ENCODE measurements around the gene SHANK2. TPM values are rescaled to one million over a fixed set of nuclear protein-coding genes. Genes with fewer than 3 reads are reported as not detected.

The SHANK2 gene
- total and polyA plus RNA-seq, 2 donors (not counting 3 experiments of a cell fraction or from before 2014, with no cell fraction given), result not detected

- Histone ChIP-seq H3K9me3 (replicated peaks; ENCODE audit: control insufficient read depth, insufficient read depth, low read length) (peaks cover 1% of the 10 kb centered on the region), H3K9me1 (replicated peaks; ENCODE audit: control insufficient read depth, extremely low read depth, insufficient read depth, low read length) (no peaks in the 10 kb centered on the region), H3K27me3 (ENCODE audit: control insufficient read depth in 2 of 2, insufficient read depth in 2 of 2, low read length in 2 of 2) (no peaks in the 10 kb centered on the region), H3K4me1 (ENCODE audit: control insufficient read depth, extremely low read depth, insufficient read depth, low read length) (no peaks in the 10 kb centered on the region), H3K79me2 (ENCODE audit: control insufficient read depth, insufficient read depth, low read length) (no peaks in the 10 kb centered on the region), H3K9ac (replicated peaks; ENCODE audit: extremely low read depth, insufficient read depth, low read length) (no peak overlapping the region), H2AFZ (ENCODE audit: low read depth, low read length) (no peak overlapping the region), H3K36me3 (ENCODE audit: control insufficient read depth in 2 of 2, extremely low read depth in 1 of 2, insufficient read depth in 2 of 2, low read length in 2 of 2) (no peaks in the 10 kb centered on the region), H3K4me2 (ENCODE audit: insufficient read depth, low read length) (no peak overlapping the region), H3K27ac (ENCODE audit: insufficient read depth, low read depth, low read length) (no peak overlapping the region), H4K20me1 (replicated peaks; ENCODE audit: control insufficient read depth, extremely low read depth, insufficient read depth, low read length) (no peaks in the 10 kb centered on the region), H3K4me3 (replicated peaks in 1 of 3; ENCODE audit: insufficient read depth in 1 of 3, low read depth in 1 of 3, low read length in 3 of 3) (no peak overlapping the region)
- CTCF ChIA-PET, result no interaction called here
- dilution Hi-C loops (cut with MboI; ENCODE audit: extremely low pct_ligation_motif_present, low sequenced_read_pairs), result no loop called here
- no peak for FAIRE-seq
- intact Hi-C loops (cut with micrococcal nuclease), result no loop called here
- DNase-seq (ENCODE audit: low read depth, low spot score), result no peak
- TF ChIP-seq POLR2A (IDR thresholded peaks at IDR 0.05; ENCODE audit: low read depth, low read length) (no peak), MYC (IDR thresholded peaks at IDR 0.05; ENCODE audit: low read depth, low read length) (no peak), MAX (IDR thresholded peaks at IDR 0.05; ENCODE audit: insufficient read depth, insufficient read length) (no peak), FOS (IDR thresholded peaks at IDR 0.05; ENCODE audit: borderline replicate concordance, insufficient read depth, low read length) (no peak), GATA2 (IDR thresholded peaks at IDR 0.05; ENCODE audit: insufficient read depth, insufficient read length, low read depth, low read length) (no peak), EZH2 (IDR thresholded peaks at IDR 0.05; ENCODE audit: borderline replicate concordance, low read depth, low read length, severe bottlenecking) (no peak)
- POLR2A ChIA-PET, result no interaction called here
- no TSS peak for BruUV-seq (replicated peaks)
Measured at GRCh38 chr11:71266114-71266833, 13.9 kb upstream of the SHANK2 start.

- Histone ChIP-seq H3K9me1 (replicated peaks; ENCODE audit: control insufficient read depth, extremely low read depth, insufficient read depth, low read length) (no peaks in the 10 kb centered on the region), H3K27ac (ENCODE audit: insufficient read depth, low read depth, low read length) (no peak overlapping the region), H3K36me3 (ENCODE audit: control insufficient read depth in 2 of 2, extremely low read depth in 1 of 2, insufficient read depth in 2 of 2, low read length in 2 of 2) (no peaks in the 10 kb centered on the region), H3K9me3 (replicated peaks; ENCODE audit: control insufficient read depth, insufficient read depth, low read length) (peaks cover 1% of the 10 kb centered on the region), H3K9ac (replicated peaks; ENCODE audit: extremely low read depth, insufficient read depth, low read length) (no peak overlapping the region), H3K4me3 (replicated peaks in 1 of 3; ENCODE audit: insufficient read depth in 1 of 3, low read depth in 1 of 3, low read length in 3 of 3) (no peak overlapping the region), H2AFZ (ENCODE audit: low read depth, low read length) (no peak overlapping the region), H3K27me3 (ENCODE audit: control insufficient read depth in 2 of 2, insufficient read depth in 2 of 2, low read length in 2 of 2) (no peaks in the 10 kb centered on the region), H3K4me2 (ENCODE audit: insufficient read depth, low read length) (no peak overlapping the region), H4K20me1 (replicated peaks; ENCODE audit: control insufficient read depth, extremely low read depth, insufficient read depth, low read length) (no peaks in the 10 kb centered on the region), H3K4me1 (ENCODE audit: control insufficient read depth, extremely low read depth, insufficient read depth, low read length) (no peaks in the 10 kb centered on the region), H3K79me2 (ENCODE audit: control insufficient read depth, insufficient read depth, low read length) (no peaks in the 10 kb centered on the region)
- dilution Hi-C loops (cut with MboI; ENCODE audit: extremely low pct_ligation_motif_present, low sequenced_read_pairs) (no loop called here), intact Hi-C loops (cut with micrococcal nuclease) (no loop called here)
- DNase-seq (ENCODE audit: low read depth, low spot score) (no peak), FAIRE-seq (no peak)
- POLR2A ChIA-PET, result no interaction called here
- TF ChIP-seq EZH2 (IDR thresholded peaks at IDR 0.05; ENCODE audit: borderline replicate concordance, low read depth, low read length, severe bottlenecking) (no peak), GATA2 (IDR thresholded peaks at IDR 0.05; ENCODE audit: insufficient read depth, insufficient read length, low read depth, low read length) (no peak), MYC (IDR thresholded peaks at IDR 0.05; ENCODE audit: low read depth, low read length) (no peak), MAX (IDR thresholded peaks at IDR 0.05; ENCODE audit: insufficient read depth, insufficient read length) (no peak)
- CTCF ChIA-PET, result no interaction called here
- no TSS peak for BruUV-seq (replicated peaks)
Measured at GRCh38 chr11:71265559-71266092, 13.2 kb upstream of the SHANK2 start.

All from endothelial cell of umbilical vein (primary cell).